GM23338 (cell line): ENCODE data around the gene ACP6. TPM values are rescaled to one million over a fixed set of nuclear protein-coding genes. Genes with fewer than 3 reads are reported as not detected.

Experiments used
- EZH2phosphoT487 ChIP-seq: fragments of 200-600 bp; sonication (generic); IDR thresholded peaks from one replicate; pipeline ENCODE4 v1.8.1; 2018; ENCODE audit warnings: antibody characterized with exemption; ENCODE audit not compliant: unreplicated experiment
- polyA plus RNA-seq: library from polyadenylated mRNA; unstranded; fragments of >200 nt; fragmentation: Nextera tagmentation; extraction: Ambion mirVana; gene quantifications from 2 replicates; pipeline ENCODE4 v1.2.1, GENCODE V29; 2016
- small RNA-seq: library from RNA; depleted of rRNA; stranded (forward); fragments of <200 nt; gene quantifications from one replicate; pipeline ENCODE3, GENCODE V24; 2014; ENCODE audit warnings: low replicate concordance
- total RNA-seq: library from RNA; depleted of rRNA; stranded (reverse); fragments of >200 nt; shearing (Covaris generic); gene quantifications from 2 replicates; pipeline ENCODE4 v1.2.3, GENCODE V29; 2014; rRNA removed
- TF ChIP-seq, protein P1 (sequence below): fragments of 250-450 bp; sonication (Bioruptor Pico); IDR thresholded peaks from 2 replicates; pipeline ENCODE4 v1.5.0; 2020; ENCODE audit warnings: mild to moderate bottlenecking, moderate library complexity

ACP6 gene
- total and polyA plus RNA-seq, 2 experiments from 2014 or later = 20.6 to 26.5 TPM

DNA sequence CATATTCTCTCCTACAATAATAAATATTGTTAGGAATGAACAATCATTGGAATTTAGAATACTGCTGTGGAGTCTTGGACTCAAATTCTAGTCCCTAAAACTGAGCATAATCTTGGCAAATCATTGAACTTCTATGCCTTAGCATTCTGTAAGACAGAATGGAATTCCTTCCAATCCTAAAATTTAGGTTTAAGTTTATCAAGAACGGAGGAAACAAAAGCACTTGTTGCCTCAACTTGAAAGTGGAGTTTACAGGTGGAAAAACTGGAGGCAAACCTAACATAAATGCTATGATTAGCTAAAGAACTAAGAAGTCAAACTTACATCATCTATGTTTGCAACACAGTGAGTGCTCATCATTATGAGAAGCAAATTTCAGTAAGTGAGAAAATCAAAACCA lies 73.3 kb downstream of the ACP6 start (continued):
- TF ChIP-seq, protein P1, sequence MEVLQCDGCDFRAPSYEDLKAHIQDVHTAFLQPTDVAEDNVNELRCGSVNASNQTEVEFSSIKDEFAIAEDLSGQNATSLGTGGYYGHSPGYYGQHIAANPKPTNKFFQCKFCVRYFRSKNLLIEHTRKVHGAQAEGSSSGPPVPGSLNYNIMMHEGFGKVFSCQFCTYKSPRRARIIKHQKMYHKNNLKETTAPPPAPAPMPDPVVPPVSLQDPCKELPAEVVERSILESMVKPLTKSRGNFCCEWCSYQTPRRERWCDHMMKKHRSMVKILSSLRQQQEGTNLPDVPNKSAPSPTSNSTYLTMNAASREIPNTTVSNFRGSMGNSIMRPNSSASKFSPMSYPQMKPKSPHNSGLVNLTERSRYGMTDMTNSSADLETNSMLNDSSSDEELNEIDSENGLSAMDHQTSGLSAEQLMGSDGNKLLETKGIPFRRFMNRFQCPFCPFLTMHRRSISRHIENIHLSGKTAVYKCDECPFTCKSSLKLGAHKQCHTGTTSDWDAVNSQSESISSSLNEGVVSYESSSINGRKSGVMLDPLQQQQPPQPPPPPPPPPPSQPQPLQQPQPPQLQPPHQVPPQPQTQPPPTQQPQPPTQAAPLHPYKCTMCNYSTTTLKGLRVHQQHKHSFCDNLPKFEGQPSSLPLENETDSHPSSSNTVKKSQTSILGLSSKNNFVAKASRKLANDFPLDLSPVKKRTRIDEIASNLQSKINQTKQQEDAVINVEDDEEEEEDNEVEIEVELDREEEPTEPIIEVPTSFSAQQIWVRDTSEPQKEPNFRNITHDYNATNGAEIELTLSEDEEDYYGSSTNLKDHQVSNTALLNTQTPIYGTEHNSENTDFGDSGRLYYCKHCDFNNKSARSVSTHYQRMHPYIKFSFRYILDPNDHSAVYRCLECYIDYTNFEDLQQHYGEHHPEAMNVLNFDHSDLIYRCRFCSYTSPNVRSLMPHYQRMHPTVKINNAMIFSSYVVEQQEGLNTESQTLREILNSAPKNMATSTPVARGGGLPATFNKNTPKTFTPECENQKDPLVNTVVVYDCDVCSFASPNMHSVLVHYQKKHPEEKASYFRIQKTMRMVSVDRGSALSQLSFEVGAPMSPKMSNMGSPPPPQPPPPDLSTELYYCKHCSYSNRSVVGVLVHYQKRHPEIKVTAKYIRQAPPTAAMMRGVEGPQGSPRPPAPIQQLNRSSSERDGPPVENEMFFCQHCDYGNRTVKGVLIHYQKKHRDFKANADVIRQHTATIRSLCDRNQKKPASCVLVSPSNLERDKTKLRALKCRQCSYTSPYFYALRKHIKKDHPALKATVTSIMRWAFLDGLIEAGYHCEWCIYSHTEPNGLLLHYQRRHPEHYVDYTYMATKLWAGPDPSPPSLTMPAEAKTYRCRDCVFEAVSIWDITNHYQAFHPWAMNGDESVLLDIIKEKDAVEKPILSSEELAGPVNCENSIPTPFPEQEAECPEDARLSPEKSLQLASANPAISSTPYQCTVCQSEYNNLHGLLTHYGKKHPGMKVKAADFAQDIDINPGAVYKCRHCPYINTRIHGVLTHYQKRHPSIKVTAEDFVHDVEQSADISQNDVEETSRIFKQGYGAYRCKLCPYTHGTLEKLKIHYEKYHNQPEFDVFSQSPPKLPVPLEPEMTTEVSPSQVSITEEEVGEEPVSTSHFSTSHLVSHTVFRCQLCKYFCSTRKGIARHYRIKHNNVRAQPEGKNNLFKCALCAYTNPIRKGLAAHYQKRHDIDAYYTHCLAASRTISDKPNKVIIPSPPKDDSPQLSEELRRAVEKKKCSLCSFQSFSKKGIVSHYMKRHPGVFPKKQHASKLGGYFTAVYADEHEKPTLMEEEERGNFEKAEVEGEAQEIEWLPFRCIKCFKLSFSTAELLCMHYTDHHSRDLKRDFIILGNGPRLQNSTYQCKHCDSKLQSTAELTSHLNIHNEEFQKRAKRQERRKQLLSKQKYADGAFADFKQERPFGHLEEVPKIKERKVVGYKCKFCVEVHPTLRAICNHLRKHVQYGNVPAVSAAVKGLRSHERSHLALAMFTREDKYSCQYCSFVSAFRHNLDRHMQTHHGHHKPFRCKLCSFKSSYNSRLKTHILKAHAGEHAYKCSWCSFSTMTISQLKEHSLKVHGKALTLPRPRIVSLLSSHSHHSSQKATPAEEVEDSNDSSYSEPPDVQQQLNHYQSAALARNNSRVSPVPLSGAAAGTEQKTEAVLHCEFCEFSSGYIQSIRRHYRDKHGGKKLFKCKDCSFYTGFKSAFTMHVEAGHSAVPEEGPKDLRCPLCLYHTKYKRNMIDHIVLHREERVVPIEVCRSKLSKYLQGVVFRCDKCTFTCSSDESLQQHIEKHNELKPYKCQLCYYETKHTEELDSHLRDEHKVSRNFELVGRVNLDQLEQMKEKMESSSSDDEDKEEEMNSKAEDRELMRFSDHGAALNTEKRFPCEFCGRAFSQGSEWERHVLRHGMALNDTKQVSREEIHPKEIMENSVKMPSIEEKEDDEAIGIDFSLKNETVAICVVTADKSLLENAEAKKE (CRISPR knock-in tag) = no peak
- TF ChIP-seq EZH2phosphoT487 = no peak

Small RNA genes lying within 50 kb of the gene (small RNA-seq; reads per million reads assigned to genes)
- gene RN7SL261P = not detected

Other genes with a start within 250 kb of the ACP6 start
- 33.8 and 46.1 TPM in 2 replicates for gene BCL9, start 129.0 kb downstream of the ACP6 start, total RNA-seq
- gene BCL9, start 129.0 kb downstream of the ACP6 start, polyA plus RNA-seq = 11.7 and 13.2 TPM in 2 replicates
- 0.85 and 1.7 TPM in 2 replicates for gene GJA5, start 90.1 kb upstream of the ACP6 start, total RNA-seq
- 0.24 and 0.50 TPM in 2 replicates for gene GJA5, start 90.1 kb upstream of the ACP6 start, polyA plus RNA-seq
- gene GJA8, start 232.3 kb upstream of the ACP6 start, total RNA-seq = not detected in 2 replicates
- not detected in 2 replicates for gene GJA8, start 232.3 kb upstream of the ACP6 start, polyA plus RNA-seq